Measurements from ENCODE around the gene NUMB.
"Not testable (repeated sequence)": the region's sequence is repeated elsewhere in the genome, so short reads cannot be mapped to it uniquely, and the experiment has no call there.

Gene NUMB

GRCh38 chr14:73349091-73349490 is 109.3 kb downstream of the NUMB start:
- not testable (repeated sequence) for DNase-seq

- no peak for DNase-seq
Measured at GRCh38 chr14:73344319-73344718, 114.0 kb downstream of the NUMB start.

DNA sequence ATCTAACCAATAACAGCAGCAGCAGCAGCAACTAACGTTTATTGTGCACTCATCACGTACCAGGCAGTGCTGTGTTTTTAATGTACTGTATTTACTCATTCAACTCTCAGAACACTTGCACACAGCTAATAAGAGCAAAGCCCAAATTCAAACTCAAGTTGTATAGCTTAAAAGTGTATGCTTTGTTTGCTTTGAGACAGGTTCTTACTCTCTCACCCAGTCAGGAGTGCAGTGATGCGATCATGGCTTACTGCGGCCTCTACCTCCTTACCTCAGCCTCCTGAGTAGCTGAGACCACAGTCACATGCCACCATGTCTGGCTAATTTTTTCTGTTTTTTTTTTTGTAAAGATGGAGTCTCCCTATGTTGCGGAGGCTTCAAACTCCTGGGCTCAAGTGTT is 115.7 kb downstream of the NUMB start:
- DNase-seq = no peak

DNA sequence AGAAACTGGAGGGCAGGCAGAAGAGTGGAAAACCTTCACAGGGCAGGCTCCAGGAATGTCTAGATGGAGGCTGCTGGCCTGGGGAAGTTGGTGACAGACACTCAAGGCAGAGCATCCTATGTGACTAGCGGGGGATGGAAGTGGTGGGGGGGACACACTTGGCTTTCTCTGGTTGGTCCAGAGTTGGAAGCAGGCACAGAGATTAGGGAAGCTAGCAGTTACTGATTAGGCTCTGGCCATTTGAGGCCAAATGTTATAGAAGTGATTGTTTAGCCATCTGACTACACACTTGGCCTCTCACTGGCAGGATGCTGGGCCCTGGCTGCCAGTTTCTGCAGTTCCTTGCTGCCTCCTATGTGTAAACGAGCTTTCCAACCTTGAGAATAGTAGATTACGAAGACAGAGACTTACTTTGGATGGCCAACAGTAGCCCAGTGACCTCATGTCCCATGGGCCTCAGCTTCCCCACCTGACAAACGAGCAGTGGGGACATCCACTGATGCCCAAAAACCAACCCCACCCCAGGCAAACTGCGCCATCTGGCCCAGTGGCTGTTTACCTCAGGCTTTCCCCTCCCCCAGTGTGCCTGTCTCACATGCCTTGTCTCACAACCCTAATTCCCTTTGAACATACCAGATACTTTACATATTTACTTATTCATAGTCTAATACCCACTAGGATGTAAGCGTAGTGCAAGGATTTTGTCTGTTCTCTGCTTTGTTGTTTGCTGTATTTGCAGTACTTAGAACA is 118.3 kb downstream of the NUMB start:
- no peak for DNase-seq

DNA sequence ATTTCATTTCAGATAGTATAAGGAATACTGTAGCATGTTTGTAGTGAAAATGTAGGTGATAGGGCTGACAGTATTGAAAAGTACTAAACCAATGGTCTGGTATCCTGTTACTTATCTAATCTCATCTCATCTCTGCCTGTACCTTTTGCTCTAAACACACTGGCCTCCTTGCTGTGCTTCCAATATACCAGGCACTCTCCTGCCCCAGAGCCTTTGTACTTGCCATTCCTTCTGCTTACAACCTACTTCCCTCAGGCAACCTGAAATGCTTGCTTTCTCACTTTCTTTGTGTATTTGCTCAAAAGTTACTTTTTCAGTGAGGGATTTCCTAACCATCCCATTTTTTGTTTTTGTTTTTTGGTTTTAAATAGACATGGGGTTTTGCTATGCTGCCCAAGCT is 119.1 kb downstream of the NUMB start:
- no peak for DNase-seq

- DNase-seq = no peak
Measured at GRCh38 chr14:73338551-73338950, 119.8 kb downstream of the NUMB start.

- no peak for DNase-seq
Measured at GRCh38 chr14:73333031-73333430, 125.3 kb downstream of the NUMB start.

DNA sequence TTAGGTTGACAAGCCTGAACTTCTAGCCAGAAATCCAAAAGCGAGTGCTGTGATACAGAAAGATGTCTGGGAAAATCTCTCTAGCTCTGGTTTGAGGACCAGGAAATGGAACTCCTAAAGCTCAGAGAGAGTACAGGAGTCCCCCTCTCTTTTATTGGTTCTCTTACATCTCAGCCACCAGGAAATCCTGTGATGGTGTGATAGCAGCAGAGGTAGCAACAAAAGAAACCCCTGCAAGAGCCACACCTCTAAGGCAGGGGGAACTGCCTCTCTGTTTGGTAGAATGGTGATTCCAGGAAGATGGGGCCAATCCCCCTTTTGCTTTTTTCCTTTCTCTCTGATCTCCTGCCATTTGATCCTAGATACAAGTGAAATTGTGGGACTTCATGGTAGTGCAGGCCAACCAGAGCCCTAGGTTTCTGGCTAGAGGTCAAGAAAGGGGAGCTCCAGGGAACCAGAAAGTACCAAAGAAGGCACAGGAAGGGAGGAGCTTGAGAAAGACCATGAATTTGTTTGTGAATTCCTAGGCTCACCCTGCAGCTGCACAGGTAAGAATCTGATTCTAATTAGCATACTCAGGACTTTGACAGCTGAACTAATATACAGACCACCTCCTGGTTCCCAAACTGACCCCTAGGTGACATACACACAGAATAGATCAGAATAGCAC is 132.6 kb downstream of the NUMB start:
- DNase-seq = no peak

GRCh38 chr14:73325063-73325462 is 133.3 kb downstream of the NUMB start:
- DNase-seq = no peak

- no peak for DNase-seq
Measured at GRCh38 chr14:73324533-73324932, 133.8 kb downstream of the NUMB start.

DNA sequence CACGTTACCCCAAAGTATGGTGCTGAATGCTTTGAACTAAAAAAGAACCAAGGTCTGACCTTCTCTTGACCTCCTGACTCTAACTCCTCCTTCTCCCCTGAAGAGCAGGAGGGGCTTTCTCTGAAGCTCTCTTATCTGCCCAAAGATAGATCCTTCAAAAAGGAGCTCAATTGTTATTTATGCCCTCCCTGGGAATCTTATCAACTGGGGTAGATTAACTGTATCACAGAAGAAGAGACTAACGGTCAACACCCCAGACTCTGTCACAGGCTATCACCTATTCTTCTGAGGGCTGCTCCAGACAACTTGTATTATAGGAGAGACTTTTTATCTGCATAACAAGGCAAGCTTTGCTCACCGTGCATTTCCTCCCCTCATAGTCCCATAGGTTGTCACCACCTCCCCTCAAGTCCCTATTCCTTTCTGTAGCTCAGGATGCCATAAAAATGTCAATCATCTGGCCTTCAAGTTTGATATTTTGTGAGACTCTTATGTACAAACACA is 134.4 kb downstream of the NUMB start:
- no peak for DNase-seq

DNA sequence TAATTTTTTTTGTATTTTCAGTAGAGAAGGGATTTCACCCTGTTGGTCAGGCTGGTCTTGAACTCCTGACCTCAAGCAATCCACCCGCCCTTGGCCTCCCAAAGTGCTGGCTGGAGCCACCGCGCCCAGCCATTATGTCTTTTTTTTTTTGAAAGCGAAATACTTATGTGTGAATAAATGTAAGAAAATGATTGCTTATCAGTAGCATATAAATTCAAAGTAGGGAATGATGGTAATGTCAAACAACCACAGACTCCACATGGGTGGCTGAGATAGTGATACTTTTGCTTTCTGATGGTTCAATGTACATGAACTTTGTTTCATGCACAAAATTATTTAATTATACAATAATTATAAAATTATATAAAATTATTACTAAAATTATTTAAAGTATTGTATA is 145.2 kb downstream of the NUMB start:
- DNase-seq = no peak

GRCh38 chr14:73312687-73313086 is 145.7 kb downstream of the NUMB start:
- DNase-seq = no peak

DNA sequence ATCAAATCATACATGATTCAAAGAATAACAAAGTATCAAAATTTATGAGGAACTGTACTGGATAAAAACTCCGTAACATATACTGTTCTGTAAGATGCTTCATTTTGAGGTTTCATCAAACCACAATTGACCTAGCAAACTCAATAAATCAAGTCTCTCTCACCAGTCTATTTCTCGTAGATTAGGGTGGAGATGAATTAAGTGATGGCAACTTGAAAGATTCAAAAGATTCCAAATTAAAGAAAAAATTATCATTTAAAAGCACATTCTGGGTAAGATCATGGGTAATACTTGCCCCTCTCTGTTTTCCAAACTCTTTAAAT is 146.7 kb downstream of the NUMB start:
- DNase-seq = no peak

DNA sequence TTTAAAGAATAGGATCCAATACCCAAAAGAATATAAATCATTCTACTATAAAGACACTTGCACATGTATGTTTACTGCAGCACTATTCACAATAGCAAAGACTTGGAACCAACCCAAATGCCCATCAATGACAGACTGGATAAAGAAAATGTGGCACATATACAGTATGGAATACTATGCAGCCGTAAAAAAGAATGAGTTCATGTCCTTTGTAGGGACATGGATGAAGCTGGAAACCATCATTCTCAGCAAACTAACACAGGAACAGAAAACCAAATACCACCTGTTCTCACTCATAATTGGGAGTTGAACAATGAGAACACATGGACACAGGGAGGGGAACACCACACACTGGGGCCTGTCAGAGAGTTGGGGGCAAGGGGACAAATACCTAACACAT is 149.1 kb downstream of the NUMB start:
- not testable (repeated sequence) for DNase-seq

DNA sequence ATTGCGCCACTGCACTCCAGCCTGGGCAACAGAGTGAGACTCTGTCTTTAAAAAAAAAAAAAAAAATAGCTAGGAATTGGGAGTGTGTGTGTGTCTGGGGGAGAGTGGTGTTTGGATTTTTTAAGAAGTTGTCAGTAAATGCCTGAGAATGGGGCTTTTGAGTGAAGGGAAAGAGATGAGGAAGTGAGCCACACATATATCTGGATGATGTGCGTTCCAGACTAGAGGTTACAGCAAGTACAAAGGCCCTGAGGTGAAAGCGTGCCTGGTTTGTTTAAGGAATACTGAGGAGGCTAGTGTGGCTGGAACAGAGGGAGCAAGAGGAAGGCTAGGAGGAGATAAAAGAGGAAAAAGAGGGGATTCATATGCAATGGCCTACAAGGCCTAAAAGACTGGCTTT is 151.1 kb downstream of the NUMB start:
- DNase-seq = no peak

- DNase-seq = no peak
Measured at GRCh38 chr14:73305499-73305898, 152.8 kb downstream of the NUMB start.

GRCh38 chr14:73295198-73295796 is 163.0 kb downstream of the NUMB start:
- DNase-seq = peak in 1 of 2 experiments; percentile 51

GRCh38 chr14:73293782-73294781 is 164.3 kb downstream of the NUMB start:
- DNase-seq = no peak

DNA sequence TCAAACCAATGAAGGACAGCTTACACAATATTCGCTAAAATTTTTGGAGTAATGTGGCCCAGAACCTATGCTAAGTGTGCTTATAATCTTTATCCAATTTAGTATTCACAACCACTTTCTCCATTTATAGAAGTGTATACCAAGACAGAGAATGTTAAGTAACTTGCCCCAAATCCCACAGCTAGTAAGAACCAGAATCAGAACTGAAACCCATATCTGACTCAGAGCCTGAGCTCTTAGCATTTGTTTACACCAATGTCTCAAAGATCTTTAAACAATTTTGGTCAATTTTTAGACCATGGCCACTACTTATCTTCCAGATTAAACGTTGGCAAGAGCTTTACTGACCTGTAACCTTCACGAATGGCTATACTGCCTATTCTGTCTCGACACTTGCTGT is 168.1 kb downstream of the NUMB start:
- DNase-seq = no peak

DNA sequence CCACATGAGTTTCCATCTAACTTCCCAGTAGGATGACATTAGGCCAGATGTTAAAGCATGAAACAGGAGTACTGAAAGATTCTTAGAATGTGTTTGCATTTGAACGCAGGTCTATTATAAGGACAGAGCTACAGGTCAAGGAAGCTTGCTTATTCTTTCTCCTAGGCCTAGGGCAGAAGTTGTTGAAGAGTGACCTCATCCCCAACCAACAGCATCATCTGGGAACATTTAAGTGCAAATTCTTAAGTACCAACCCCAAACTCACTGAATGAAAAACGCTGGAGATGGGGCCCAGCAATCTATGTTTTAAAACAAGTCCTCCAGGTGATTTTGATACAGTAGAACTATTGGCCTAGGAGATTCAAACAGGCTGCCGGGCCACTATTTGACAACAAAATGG is 168.6 kb downstream of the NUMB start:
- no peak for DNase-seq

DNA sequence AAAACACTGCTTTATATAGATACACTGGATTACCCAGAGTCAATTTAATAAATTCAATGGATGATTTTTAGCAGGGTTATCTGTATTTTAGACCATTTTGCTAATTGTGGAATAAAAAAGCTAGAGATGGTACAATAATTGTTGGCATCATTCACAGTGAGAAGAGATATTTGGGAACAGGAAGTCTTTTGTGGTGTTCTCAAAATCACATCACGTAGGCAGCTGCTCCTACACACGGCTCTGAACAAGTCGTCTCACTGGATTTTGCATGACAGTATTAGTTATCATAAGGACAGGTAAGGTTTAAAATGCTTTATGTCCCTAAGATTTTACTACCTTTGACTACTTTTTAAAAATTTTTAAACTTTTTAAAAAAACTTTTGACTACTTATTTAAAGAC is 169.0 kb downstream of the NUMB start:
- no peak for DNase-seq

DNA sequence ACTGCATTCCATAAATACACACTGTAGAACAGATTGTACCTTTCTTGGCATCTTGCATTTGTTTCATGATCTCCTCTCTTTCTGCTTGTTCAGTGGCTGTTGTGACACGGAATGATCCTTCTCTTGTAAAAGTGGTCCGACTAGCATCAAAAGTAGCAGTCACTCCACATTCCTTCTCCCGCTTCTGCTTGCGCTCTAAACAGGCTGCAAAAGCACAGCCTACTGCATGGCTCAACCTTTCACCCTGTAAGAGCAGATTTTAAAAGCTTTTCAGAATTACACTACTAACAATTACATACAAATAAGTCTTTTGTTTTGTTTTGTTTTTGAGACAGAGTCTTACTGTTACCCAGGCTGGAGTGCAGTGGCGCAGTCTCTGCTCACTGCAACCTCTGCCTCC is 171.3 kb downstream of the NUMB start:
- no peak for DNase-seq
